Mammary epithelial cell (primary cell): ENCODE results near the gene SHISA4.

Source experiments
- EZH2 ChIP-seq: IDR thresholded peaks from 2 replicates; pipeline ENCODE4 v1.6.1; 2012; ENCODE audit warnings: low read length, inconsistent platforms, borderline replicate concordance
- TF ChIP-seq, protein P1 (sequence below), 2 donors: IDR thresholded peaks in 1 of 2; conservative IDR thresholded peaks in 1 of 2; 2 replicates each; pipeline ENCODE4 v1.5.1; 2011 to 2012; ENCODE audit warnings: inconsistent platforms in 2 of 2, low read length in 2 of 2, mild to moderate bottlenecking in 2 of 2, control low read depth in 1 of 2, low read depth in 1 of 2; ENCODE audit not compliant: insufficient read depth in 1 of 2; ENCODE audit errors: extremely low read depth in 1 of 2

DNA sequence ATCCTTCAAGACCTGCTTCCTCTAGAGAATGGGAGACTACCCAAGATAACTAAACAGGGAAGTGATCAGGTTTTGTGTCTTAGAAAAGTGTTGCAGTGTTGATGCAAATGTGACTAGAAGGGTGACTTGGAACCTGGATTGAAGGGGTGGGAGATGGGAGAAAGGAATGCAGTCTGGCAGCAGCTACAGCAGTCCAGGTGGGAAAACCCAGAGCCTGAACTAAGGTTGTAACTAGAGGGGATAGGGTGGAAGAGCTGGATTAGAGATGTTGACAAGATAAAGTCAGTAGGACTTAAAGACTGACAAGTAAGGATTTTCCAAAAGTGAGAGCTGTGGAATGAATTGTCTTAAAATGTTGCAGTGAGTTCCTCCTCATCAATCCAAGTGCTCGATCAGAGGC lies 7.1 kb upstream of the SHISA4 start:
- TF ChIP-seq, protein P1, sequence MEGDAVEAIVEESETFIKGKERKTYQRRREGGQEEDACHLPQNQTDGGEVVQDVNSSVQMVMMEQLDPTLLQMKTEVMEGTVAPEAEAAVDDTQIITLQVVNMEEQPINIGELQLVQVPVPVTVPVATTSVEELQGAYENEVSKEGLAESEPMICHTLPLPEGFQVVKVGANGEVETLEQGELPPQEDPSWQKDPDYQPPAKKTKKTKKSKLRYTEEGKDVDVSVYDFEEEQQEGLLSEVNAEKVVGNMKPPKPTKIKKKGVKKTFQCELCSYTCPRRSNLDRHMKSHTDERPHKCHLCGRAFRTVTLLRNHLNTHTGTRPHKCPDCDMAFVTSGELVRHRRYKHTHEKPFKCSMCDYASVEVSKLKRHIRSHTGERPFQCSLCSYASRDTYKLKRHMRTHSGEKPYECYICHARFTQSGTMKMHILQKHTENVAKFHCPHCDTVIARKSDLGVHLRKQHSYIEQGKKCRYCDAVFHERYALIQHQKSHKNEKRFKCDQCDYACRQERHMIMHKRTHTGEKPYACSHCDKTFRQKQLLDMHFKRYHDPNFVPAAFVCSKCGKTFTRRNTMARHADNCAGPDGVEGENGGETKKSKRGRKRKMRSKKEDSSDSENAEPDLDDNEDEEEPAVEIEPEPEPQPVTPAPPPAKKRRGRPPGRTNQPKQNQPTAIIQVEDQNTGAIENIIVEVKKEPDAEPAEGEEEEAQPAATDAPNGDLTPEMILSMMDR (conservative IDR thresholded peaks at IDR 0.05 in 1 of 2, IDR thresholded peaks at IDR 0.05 in 1 of 2; ENCODE audit: extremely low read depth in 1 of 2, insufficient read depth in 1 of 2, low read depth in 1 of 2, low read length in 2 of 2) = no peak
- TF ChIP-seq EZH2 = no peak
